ENCODE measurements around the gene RHOT1. TPM values are rescaled to one million over a fixed set of nuclear protein-coding genes. Genes with fewer than 3 reads are reported as not detected.

RHOT1 gene
- total RNA-seq, 1 experiment from 2014 or later: 22.3 TPM

GRCh38 chr17:32158870-32159585 is 16.7 kb downstream of the RHOT1 start:
- DNase-seq (no peak), ATAC-seq (no peak)
- Histone ChIP-seq H3K4me3 (ENCODE audit: low read length) (no peak overlapping the region), H3K9ac (ENCODE audit: low read length) (no peak overlapping the region), H3K9me3 (ENCODE audit: low read length) (no peaks in the 10 kb centered on the region), H3K9me2 (replicated peaks; ENCODE audit: low read length) (no peaks in the 10 kb centered on the region), H4K20me1 (ENCODE audit: low read length) (no peaks in the 10 kb centered on the region), H3K79me2 (ENCODE audit: low read length) (no peaks in the 10 kb centered on the region), H3K4me1 (ENCODE audit: insufficient read depth, low read length) (peaks cover 9% of the 10 kb centered on the region), H3K4me2 (ENCODE audit: low read length) (no peak overlapping the region), H3K27ac (ENCODE audit: low read length) (no peak overlapping the region), H2AFZ (ENCODE audit: low read length) (no peak overlapping the region), H3K36me3 (ENCODE audit: low read depth, low read length) (0 out of 2 replicates have a peak, but pooled peaks cover 3% of the 10 kb centered on the region), H3K27me3 (ENCODE audit: low read length) (no peaks in the 10 kb centered on the region), H3F3A (ENCODE audit: low read length, unreplicated experiment) (no peaks in the 10 kb centered on the region)
- TF ChIP-seq EZH2phosphoT487 (IDR thresholded peaks at IDR 0.05; ENCODE audit: borderline replicate concordance, low read length) (no peak), CTCF (conservative IDR thresholded peaks at IDR 0.05; ENCODE audit: low read depth, low read length) (no peak), EZH2 (IDR thresholded peaks at IDR 0.05; ENCODE audit: low read length, unreplicated experiment) (no peak)
- no TSS peak for BruUV-seq (replicated peaks)
- ChIA-PET CTCF (no interaction called here), POLR2A (ENCODE audit: unreplicated experiment) (no interaction called here)
- intact Hi-C loops (cut with micrococcal nuclease): no loop called here

- H3K79me2 ChIP-seq (ENCODE audit: low read length): no peaks in the 10 kb centered on the region
- no peak overlapping the region for H3K4me2 ChIP-seq (ENCODE audit: low read length)
- H3K4me3 ChIP-seq (ENCODE audit: low read length): no peak overlapping the region
- no peaks in the 10 kb centered on the region for H3F3A ChIP-seq (ENCODE audit: low read length, unreplicated experiment)
- ATAC-seq: no peak
- TF ChIP-seq EZH2phosphoT487 (IDR thresholded peaks at IDR 0.05; ENCODE audit: borderline replicate concordance, low read length) (no peak), CTCF (conservative IDR thresholded peaks at IDR 0.05; ENCODE audit: low read depth, low read length) (no peak), EZH2 (IDR thresholded peaks at IDR 0.05; ENCODE audit: low read length, unreplicated experiment) (no peak)
- no peak overlapping the region for H3K27ac ChIP-seq (ENCODE audit: low read length)
- intact Hi-C loops (cut with micrococcal nuclease): no loop called here
- no peaks in the 10 kb centered on the region for H3K9me2 ChIP-seq (replicated peaks; ENCODE audit: low read length)
- H3K36me3 ChIP-seq (ENCODE audit: low read depth, low read length): 0 out of 2 replicates have a peak, but pooled peaks cover 3% of the 10 kb centered on the region
- H4K20me1 ChIP-seq (ENCODE audit: low read length): no peaks in the 10 kb centered on the region
- H3K27me3 ChIP-seq (ENCODE audit: low read length): no peaks in the 10 kb centered on the region
- peaks cover 9% of the 10 kb centered on the region for H3K4me1 ChIP-seq (ENCODE audit: insufficient read depth, low read length)
- ChIA-PET CTCF (no interaction called here), POLR2A (ENCODE audit: unreplicated experiment) (no interaction called here)
- no peak for DNase-seq
- H3K9ac ChIP-seq (ENCODE audit: low read length): no peak overlapping the region
- H2AFZ ChIP-seq (ENCODE audit: low read length): no peak overlapping the region
- no TSS peak for BruUV-seq (replicated peaks)
- H3K9me3 ChIP-seq (ENCODE audit: low read length): no peaks in the 10 kb centered on the region
Observed at GRCh38 chr17:32159586-32160438, 17.5 kb downstream of the RHOT1 start.
